ENCODE data around the gene GALE. TPM values are rescaled to one million over a fixed set of nuclear protein-coding genes. Genes with fewer than 3 reads are reported as not detected.
A peak's percentile ranks its signal among the peaks of the same experiment; 100 is the strongest.

The GALE gene
- total and polyA plus RNA-seq, 2 of the 13 experiments (the other 11 are each of a cell fraction or from before 2014, with no cell fraction given), result 85.2 to 88.4 TPM

DNA sequence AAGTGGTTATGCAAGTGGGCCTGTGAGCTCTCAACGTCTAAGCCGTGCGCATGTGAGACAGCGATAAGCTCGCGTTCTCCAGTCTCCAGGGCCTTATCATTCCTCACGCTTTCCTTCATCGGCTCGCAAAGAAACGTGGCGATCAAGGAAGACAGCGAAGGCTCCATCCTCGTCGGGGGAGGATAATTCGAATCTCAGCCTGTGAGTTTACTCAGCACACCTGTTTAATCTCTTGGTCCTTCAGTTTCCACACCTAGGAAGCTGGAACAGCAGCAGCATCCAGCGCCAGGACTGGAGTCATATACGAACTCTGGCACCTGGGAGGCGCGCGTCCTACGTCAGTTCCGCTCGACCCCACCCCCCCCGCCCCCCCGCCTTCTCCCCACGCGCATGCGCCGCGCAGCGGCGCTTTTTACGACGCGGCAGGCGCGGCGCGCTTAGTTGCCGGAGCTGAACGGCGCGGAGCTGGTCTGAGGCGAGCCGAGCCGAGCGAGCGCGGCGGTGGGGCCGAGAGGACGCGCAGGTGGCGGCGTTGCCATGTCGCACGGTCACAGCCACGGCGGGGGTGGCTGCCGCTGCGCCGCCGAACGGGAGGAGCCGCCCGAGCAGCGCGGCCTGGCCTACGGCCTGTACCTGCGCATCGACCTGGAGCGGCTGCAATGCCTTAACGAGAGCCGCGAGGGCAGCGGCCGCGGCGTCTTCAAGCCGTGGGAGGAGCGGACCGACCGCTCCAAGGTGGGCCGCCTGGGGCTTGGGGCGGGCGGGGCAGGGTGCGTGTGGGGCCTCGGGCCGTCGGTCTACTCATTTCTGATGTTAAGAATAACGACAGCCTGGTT, 22.4 kb downstream of the GALE start, which contains the start of gene PITHD1 (continued):
- TF ChIP-seq, protein P1, sequence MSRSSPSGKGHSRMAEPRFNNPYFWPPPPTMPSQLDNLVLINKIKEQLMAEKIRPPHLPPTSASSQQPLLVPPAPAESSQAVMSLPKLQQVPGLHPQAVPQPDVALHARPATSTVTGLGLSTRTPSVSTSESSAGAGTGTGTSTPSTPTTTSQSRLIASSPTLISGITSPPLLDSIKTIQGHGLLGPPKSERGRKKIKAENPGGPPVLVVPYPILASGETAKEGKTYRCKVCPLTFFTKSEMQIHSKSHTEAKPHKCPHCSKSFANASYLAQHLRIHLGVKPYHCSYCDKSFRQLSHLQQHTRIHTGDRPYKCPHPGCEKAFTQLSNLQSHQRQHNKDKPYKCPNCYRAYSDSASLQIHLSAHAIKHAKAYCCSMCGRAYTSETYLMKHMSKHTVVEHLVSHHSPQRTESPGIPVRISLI (CRISPR knock-in tag; IDR thresholded peaks at IDR 0.05; ENCODE audit: borderline replicate concordance), result no peak
- TF ChIP-seq, protein P2, sequence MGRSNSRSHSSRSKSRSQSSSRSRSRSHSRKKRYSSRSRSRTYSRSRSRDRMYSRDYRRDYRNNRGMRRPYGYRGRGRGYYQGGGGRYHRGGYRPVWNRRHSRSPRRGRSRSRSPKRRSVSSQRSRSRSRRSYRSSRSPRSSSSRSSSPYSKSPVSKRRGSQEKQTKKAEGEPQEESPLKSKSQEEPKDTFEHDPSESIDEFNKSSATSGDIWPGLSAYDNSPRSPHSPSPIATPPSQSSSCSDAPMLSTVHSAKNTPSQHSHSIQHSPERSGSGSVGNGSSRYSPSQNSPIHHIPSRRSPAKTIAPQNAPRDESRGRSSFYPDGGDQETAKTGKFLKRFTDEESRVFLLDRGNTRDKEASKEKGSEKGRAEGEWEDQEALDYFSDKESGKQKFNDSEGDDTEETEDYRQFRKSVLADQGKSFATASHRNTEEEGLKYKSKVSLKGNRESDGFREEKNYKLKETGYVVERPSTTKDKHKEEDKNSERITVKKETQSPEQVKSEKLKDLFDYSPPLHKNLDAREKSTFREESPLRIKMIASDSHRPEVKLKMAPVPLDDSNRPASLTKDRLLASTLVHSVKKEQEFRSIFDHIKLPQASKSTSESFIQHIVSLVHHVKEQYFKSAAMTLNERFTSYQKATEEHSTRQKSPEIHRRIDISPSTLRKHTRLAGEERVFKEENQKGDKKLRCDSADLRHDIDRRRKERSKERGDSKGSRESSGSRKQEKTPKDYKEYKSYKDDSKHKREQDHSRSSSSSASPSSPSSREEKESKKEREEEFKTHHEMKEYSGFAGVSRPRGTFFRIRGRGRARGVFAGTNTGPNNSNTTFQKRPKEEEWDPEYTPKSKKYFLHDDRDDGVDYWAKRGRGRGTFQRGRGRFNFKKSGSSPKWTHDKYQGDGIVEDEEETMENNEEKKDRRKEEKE (IDR thresholded peaks at IDR 0.05), result no peak
- TF ChIP-seq, protein P3, sequence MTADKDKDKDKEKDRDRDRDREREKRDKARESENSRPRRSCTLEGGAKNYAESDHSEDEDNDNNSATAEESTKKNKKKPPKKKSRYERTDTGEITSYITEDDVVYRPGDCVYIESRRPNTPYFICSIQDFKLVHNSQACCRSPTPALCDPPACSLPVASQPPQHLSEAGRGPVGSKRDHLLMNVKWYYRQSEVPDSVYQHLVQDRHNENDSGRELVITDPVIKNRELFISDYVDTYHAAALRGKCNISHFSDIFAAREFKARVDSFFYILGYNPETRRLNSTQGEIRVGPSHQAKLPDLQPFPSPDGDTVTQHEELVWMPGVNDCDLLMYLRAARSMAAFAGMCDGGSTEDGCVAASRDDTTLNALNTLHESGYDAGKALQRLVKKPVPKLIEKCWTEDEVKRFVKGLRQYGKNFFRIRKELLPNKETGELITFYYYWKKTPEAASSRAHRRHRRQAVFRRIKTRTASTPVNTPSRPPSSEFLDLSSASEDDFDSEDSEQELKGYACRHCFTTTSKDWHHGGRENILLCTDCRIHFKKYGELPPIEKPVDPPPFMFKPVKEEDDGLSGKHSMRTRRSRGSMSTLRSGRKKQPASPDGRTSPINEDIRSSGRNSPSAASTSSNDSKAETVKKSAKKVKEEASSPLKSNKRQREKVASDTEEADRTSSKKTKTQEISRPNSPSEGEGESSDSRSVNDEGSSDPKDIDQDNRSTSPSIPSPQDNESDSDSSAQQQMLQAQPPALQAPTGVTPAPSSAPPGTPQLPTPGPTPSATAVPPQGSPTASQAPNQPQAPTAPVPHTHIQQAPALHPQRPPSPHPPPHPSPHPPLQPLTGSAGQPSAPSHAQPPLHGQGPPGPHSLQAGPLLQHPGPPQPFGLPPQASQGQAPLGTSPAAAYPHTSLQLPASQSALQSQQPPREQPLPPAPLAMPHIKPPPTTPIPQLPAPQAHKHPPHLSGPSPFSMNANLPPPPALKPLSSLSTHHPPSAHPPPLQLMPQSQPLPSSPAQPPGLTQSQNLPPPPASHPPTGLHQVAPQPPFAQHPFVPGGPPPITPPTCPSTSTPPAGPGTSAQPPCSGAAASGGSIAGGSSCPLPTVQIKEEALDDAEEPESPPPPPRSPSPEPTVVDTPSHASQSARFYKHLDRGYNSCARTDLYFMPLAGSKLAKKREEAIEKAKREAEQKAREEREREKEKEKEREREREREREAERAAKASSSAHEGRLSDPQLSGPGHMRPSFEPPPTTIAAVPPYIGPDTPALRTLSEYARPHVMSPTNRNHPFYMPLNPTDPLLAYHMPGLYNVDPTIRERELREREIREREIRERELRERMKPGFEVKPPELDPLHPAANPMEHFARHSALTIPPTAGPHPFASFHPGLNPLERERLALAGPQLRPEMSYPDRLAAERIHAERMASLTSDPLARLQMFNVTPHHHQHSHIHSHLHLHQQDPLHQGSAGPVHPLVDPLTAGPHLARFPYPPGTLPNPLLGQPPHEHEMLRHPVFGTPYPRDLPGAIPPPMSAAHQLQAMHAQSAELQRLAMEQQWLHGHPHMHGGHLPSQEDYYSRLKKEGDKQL (CRISPR knock-in tag; IDR thresholded peaks at IDR 0.05; ENCODE audit: low read depth), result no peak
- no peak; the same call in 1 of the 2 replicates for TF ChIP-seq ZNF564 (CRISPR knock-in tag; IDR thresholded peaks at IDR 0.05)
- no peak for TF ChIP-seq ZNF20 (CRISPR knock-in tag; IDR thresholded peaks at IDR 0.05)
- TF ChIP-seq, protein P4, sequence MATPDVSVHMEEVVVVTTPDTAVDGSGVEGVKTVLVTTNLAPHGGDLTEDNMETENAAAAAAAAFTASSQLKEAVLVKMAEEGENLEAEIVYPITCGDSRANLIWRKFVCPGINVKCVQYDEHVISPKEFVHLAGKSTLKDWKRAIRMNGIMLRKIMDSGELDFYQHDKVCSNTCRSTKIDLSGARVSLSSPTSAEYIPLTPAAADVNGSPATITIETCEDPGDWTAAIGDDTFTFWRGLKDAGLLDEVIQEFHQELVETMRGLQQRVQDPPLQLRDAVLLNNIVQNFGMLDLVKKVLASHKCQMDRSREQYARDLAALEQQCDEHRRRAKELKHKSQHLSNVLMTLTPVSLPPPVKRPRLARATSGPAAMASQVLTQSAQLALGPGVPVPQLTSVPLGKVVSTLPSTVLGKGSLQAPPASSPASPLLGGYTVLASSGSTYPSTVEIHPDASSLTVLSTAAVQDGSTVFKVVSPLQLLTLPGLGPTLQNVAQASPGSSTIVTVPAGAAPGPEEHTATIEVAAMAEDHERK (CRISPR knock-in tag; IDR thresholded peaks at IDR 0.05; ENCODE audit: low read depth), result no peak; the same call in 1 of the 2 replicates
- TF ChIP-seq FOXO1 (CRISPR knock-in tag; IDR thresholded peaks at IDR 0.05), result no peak
- TF ChIP-seq, protein P5, sequence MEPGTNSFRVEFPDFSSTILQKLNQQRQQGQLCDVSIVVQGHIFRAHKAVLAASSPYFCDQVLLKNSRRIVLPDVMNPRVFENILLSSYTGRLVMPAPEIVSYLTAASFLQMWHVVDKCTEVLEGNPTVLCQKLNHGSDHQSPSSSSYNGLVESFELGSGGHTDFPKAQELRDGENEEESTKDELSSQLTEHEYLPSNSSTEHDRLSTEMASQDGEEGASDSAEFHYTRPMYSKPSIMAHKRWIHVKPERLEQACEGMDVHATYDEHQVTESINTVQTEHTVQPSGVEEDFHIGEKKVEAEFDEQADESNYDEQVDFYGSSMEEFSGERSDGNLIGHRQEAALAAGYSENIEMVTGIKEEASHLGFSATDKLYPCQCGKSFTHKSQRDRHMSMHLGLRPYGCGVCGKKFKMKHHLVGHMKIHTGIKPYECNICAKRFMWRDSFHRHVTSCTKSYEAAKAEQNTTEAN (CRISPR knock-in tag; conservative IDR thresholded peaks at IDR 0.05), result peak; percentile 63; the same call in 1 of the 2 replicates
- TF ChIP-seq, protein P6, sequence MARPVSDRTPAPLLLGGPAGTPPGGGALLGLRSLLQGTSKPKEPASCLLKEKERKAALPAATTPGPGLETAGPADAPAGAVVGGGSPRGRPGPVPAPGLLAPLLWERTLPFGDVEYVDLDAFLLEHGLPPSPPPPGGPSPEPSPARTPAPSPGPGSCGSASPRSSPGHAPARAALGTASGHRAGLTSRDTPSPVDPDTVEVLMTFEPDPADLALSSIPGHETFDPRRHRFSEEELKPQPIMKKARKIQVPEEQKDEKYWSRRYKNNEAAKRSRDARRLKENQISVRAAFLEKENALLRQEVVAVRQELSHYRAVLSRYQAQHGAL (CRISPR knock-in tag; IDR thresholded peaks at IDR 0.05; ENCODE audit: not compliant biosample characterization), result no peak
- no peak for TF ChIP-seq ZNF510 (CRISPR knock-in tag; IDR thresholded peaks at IDR 0.05; ENCODE audit: low read depth)
- no peak for TF ChIP-seq SRSF4 (IDR thresholded peaks at IDR 0.05; ENCODE audit: low read depth, low read length, poor library complexity, severe bottlenecking)
- TF ChIP-seq SOX6 (IDR thresholded peaks at IDR 0.05), result no peak
- peak; percentile 48 for TF ChIP-seq SOX6 (CRISPR knock-in tag; IDR thresholded peaks at IDR 0.05)
